ENCODE measurements around the gene PPY. TPM values are rescaled to one million over a fixed set of nuclear protein-coding genes. Genes with fewer than 3 reads are reported as not detected.
A peak's percentile ranks its signal among the peaks of the same experiment; 100 is the strongest.

Gene PPY
- total RNA-seq, 1 experiment from 2014 or later, result not detected

- Histone ChIP-seq H3K4me1 (ENCODE audit: insufficient read depth, low read length) (peaks cover 3% of the 10 kb centered on the region; the same call in 1 of the 2 replicates), H3K4ac (ENCODE audit: low read depth, low read length) (no peak overlapping the region), H3K27ac (ENCODE audit: insufficient read length, low read depth, low read length) (no peak overlapping the region), H4K91ac (ENCODE audit: insufficient read length, low read depth, low read length) (no peak overlapping the region), H3K23ac (ENCODE audit: insufficient read length, low read depth, low read length) (no peak overlapping the region), H3K23me2 (ENCODE audit: insufficient read length, low read depth, low read length, poor library complexity, severe bottlenecking) (peaks cover 16% of the 10 kb centered on the region), H2BK15ac (ENCODE audit: low read depth, low read length) (no peak overlapping the region), H2BK5ac (ENCODE audit: insufficient read length, low read length) (no peak overlapping the region), H3K79me1 (ENCODE audit: insufficient read depth, low read depth, low read length, poor library complexity, severe bottlenecking) (no peaks in the 10 kb centered on the region), H4K8ac (replicated peaks; ENCODE audit: insufficient read length, low read depth, low read length) (no peak overlapping the region), H4K20me1 (ENCODE audit: control insufficient read depth, insufficient read depth, insufficient read length) (no peaks in the 10 kb centered on the region), H2BK120ac (ENCODE audit: low read depth, low read length, poor library complexity, severe bottlenecking) (no peak overlapping the region), H3K9ac (ENCODE audit: extremely low read depth, insufficient read length, low read length) (no peak overlapping the region), H2BK12ac (ENCODE audit: insufficient read length, low read depth, low read length) (no peak overlapping the region), H3T11ph (ENCODE audit: low read length) (no peak overlapping the region), H3K4me2 (ENCODE audit: insufficient read depth, insufficient read length, low read length) (peak overlapping the region; percentile 59), H2BK20ac (ENCODE audit: low read depth, low read length, poor library complexity, severe bottlenecking) (no peak overlapping the region), H4K5ac (ENCODE audit: insufficient read length, low read depth, low read length) (no peak overlapping the region), H3K27me3 (ENCODE audit: insufficient read depth, low read length) (no peaks in the 10 kb centered on the region), H3K14ac (ENCODE audit: insufficient read depth, low read length) (no peak overlapping the region), H3K79me2 (ENCODE audit: insufficient read depth, low read length) (0 out of 2 replicates have a peak, but pooled peaks cover 2% of the 10 kb centered on the region), H3K9me3 (ENCODE audit: control insufficient read depth, low read depth, low read length) (no peaks in the 10 kb centered on the region), H3K18ac (ENCODE audit: insufficient read length, low read depth, low read length) (no peak overlapping the region), H2AFZ (ENCODE audit: low read length) (no peak overlapping the region), H3K56ac (ENCODE audit: insufficient read length, low read depth, low read length) (no peak overlapping the region), H2AK5ac (ENCODE audit: insufficient read length, low read length) (no peak overlapping the region)
- DNase-seq, result peak; percentile 96
- H3K27ac Mint-ChIP-seq, result no peak overlapping the region
- no peaks in the 10 kb centered on the region for H3K9me3 Mint-ChIP-seq
- H3K4me3 Mint-ChIP-seq, result peak overlapping the region; percentile 63 to 79
- peaks cover 12 to 16% (median 15%) of the 10 kb centered on the region in 3 experiments; a peak in 5 of 7 replicates for H3K36me3 Mint-ChIP-seq (ENCODE audit: insufficient read depth in 1 of 3, low read depth in 3 of 3)
- WGBS (ENCODE audit: extremely low coverage, insufficient read length, low lambda C conversion rate), result no CpG with 5 or more reads among the region's 31 CpGs
- peaks cover 35 to 54% of the 10 kb centered on the region in 2 experiments for H3K4me1 Mint-ChIP-seq
- no peak for TF ChIP-seq CTCF (conservative IDR thresholded peaks at IDR 0.05)
- peaks cover 50% of the 10 kb centered on the region for H3K27me3 Mint-ChIP-seq (ENCODE audit: low read depth)
Measured at GRCh38 chr17:43900183-43900857, 42.0 kb downstream of the PPY start.

All from H9 (cell line).